ENCODE data around the gene PATJ.

Gene PATJ

GRCh38 chr1:62117018-62117750, 374.9 kb downstream of the PATJ start:
- H3K9me2 ChIP-seq (replicated peaks; ENCODE audit: insufficient read depth, low read length) = no peaks in the 10 kb centered on the region
- no peaks in the 10 kb centered on the region for H3F3A ChIP-seq (ENCODE audit: insufficient read depth)
- no peaks in the 10 kb centered on the region for H3K79me2 ChIP-seq (ENCODE audit: insufficient read depth, low read length)
- no peaks in the 10 kb centered on the region for H3K9me3 ChIP-seq (ENCODE audit: insufficient read depth, low read length)
- H3K36me3 ChIP-seq (ENCODE audit: low read length) = no peaks in the 10 kb centered on the region
- H3K27ac ChIP-seq (ENCODE audit: low read depth, low read length) = no peak overlapping the region
- no peaks in the 10 kb centered on the region for H3K27me3 ChIP-seq (ENCODE audit: low read length)
- no peak overlapping the region for H2AFZ ChIP-seq (ENCODE audit: low read depth, low read length, severe bottlenecking)
- no peak overlapping the region for H3K4me2 ChIP-seq (ENCODE audit: low read depth, low read length, poor library complexity, severe bottlenecking)
- H4K20me1 ChIP-seq (ENCODE audit: low read depth, low read length) = no peaks in the 10 kb centered on the region
- no peak overlapping the region for H3K4me3 ChIP-seq (ENCODE audit: insufficient read depth, low read length, poor library complexity, severe bottlenecking)
- TF ChIP-seq EZH2phosphoT487 (conservative IDR thresholded peaks at IDR 0.05; ENCODE audit: low read length) (no peak), CTCF (IDR thresholded peaks at IDR 0.05; ENCODE audit: insufficient read depth, low read length, poor library complexity, severe bottlenecking) (no peak)
- no peak overlapping the region for H3K9ac ChIP-seq (ENCODE audit: low read length)

GRCh38 chr1:62126579-62127290, 384.5 kb downstream of the PATJ start:
- Histone ChIP-seq H3K9ac (ENCODE audit: low read length) (no peak overlapping the region), H3K4me3 (ENCODE audit: insufficient read depth, low read length, poor library complexity, severe bottlenecking) (no peak overlapping the region), H3K27ac (ENCODE audit: low read depth, low read length) (no peak overlapping the region), H3K79me2 (ENCODE audit: insufficient read depth, low read length) (no peaks in the 10 kb centered on the region), H3K36me3 (ENCODE audit: low read length) (no peaks in the 10 kb centered on the region), H2AFZ (ENCODE audit: low read depth, low read length, severe bottlenecking) (no peak overlapping the region), H3K27me3 (ENCODE audit: low read length) (no peaks in the 10 kb centered on the region), H3K9me2 (replicated peaks; ENCODE audit: insufficient read depth, low read length) (no peaks in the 10 kb centered on the region), H3K4me2 (ENCODE audit: low read depth, low read length, poor library complexity, severe bottlenecking) (no peak overlapping the region), H4K20me1 (ENCODE audit: low read depth, low read length) (no peaks in the 10 kb centered on the region), H3K9me3 (ENCODE audit: insufficient read depth, low read length) (no peaks in the 10 kb centered on the region), H3F3A (ENCODE audit: insufficient read depth) (no peaks in the 10 kb centered on the region)
- TF ChIP-seq EZH2phosphoT487 (conservative IDR thresholded peaks at IDR 0.05; ENCODE audit: low read length) = no peak
- no peak for TF ChIP-seq CTCF (IDR thresholded peaks at IDR 0.05; ENCODE audit: insufficient read depth, low read length, poor library complexity, severe bottlenecking)

GRCh38 chr1:62128745-62129144, 386.5 kb downstream of the PATJ start:
- H3K27ac ChIP-seq (ENCODE audit: low read depth, low read length) = no peak overlapping the region
- H3K27me3 ChIP-seq (ENCODE audit: low read length) = no peaks in the 10 kb centered on the region
- no peaks in the 10 kb centered on the region for H3K36me3 ChIP-seq (ENCODE audit: low read length)
- no peak for TF ChIP-seq CTCF (IDR thresholded peaks at IDR 0.05; ENCODE audit: insufficient read depth, low read length, poor library complexity, severe bottlenecking)
- no peak for TF ChIP-seq EZH2phosphoT487 (conservative IDR thresholded peaks at IDR 0.05; ENCODE audit: low read length)
- no peaks in the 10 kb centered on the region for H3K9me3 ChIP-seq (ENCODE audit: insufficient read depth, low read length)
- H3F3A ChIP-seq (ENCODE audit: insufficient read depth) = no peaks in the 10 kb centered on the region
- H3K4me2 ChIP-seq (ENCODE audit: low read depth, low read length, poor library complexity, severe bottlenecking) = no peak overlapping the region
- no peaks in the 10 kb centered on the region for H3K9me2 ChIP-seq (replicated peaks; ENCODE audit: insufficient read depth, low read length)
- no peak overlapping the region for H3K9ac ChIP-seq (ENCODE audit: low read length)
- no peaks in the 10 kb centered on the region for H3K79me2 ChIP-seq (ENCODE audit: insufficient read depth, low read length)
- no peaks in the 10 kb centered on the region for H4K20me1 ChIP-seq (ENCODE audit: low read depth, low read length)
- no peak overlapping the region for H2AFZ ChIP-seq (ENCODE audit: low read depth, low read length, severe bottlenecking)
- H3K4me3 ChIP-seq (ENCODE audit: insufficient read depth, low read length, poor library complexity, severe bottlenecking) = no peak overlapping the region

All from SU-DHL-6 (cell line).